Hepatocyte (in vitro differentiated cells): ENCODE measurements around the gene SIT1.
"Not testable (repeated sequence)": the region's sequence is repeated elsewhere in the genome, so short reads cannot be mapped to it uniquely, and the experiment has no call there.

Experiments
- CTCF ChIP-seq: fragments of 200-600 bp; sonication (generic); IDR thresholded peaks from 2 replicates; pipeline ENCODE4 v1.5.1; 2016; ENCODE audit warnings: antibody characterized with exemption, mild to moderate bottlenecking; ENCODE audit not compliant: poor library complexity
- EZH2 ChIP-seq: fragments of 200-600 bp; sonication (generic); IDR thresholded peaks from 2 replicates; pipeline ENCODE4 v1.6.1; 2016; ENCODE audit warnings: antibody characterized with exemption, mild to moderate bottlenecking, borderline replicate concordance
- EZH2phosphoT487 ChIP-seq: fragments of 200-600 bp; sonication (generic); IDR thresholded peaks from one replicate; pipeline ENCODE4 v1.6.1; 2018; ENCODE audit warnings: antibody characterized with exemption, mild to moderate bottlenecking, low read depth, moderate library complexity; ENCODE audit not compliant: unreplicated experiment, severe bottlenecking

- TF ChIP-seq EZH2phosphoT487, CTCF, EZH2: not testable (repeated sequence)
Observed at GRCh38 chr9:35637427-35637955, 13.2 kb downstream of the SIT1 start.
